IgD-negative memory B cell (primary cell): ENCODE data around the gene FGF19. TPM values are rescaled to one million over a fixed set of nuclear protein-coding genes. Genes with fewer than 3 reads are reported as not detected.

Experiments used
- H3K27ac Mint-ChIP-seq, 3 donors: one replicate each; pipeline ENCODE4 v1.8.0; 2020 to 2022; ENCODE audit warnings: mild to moderate bottlenecking in 3 of 3, mixed read lengths in 3 of 3, moderate library complexity in 1 of 3
- H3K27me3 Mint-ChIP-seq: one replicate; pipeline ENCODE4 v1.8.0; 2021; ENCODE audit warnings: mixed read lengths
- H3K36me3 Mint-ChIP-seq: one replicate; pipeline ENCODE4 v1.8.0; 2020; ENCODE audit warnings: mild to moderate bottlenecking, mixed read lengths
- H3K4me1 Mint-ChIP-seq, 3 donors: one replicate each; pipeline ENCODE4 v1.8.0; 2020 to 2022; ENCODE audit warnings: mixed read lengths in 3 of 3, mild to moderate bottlenecking in 1 of 3
- H3K4me3 Mint-ChIP-seq, 4 donors: one replicate each; pipeline ENCODE4 v1.8.0; 2020 to 2022; ENCODE audit warnings: mild to moderate bottlenecking in 4 of 4, mixed read lengths in 4 of 4, moderate library complexity in 3 of 4
- H3K9me3 Mint-ChIP-seq, 3 donors: one replicate each; pipeline ENCODE4 v1.8.0; 2020 to 2021; ENCODE audit warnings: mixed read lengths in 3 of 3, mild to moderate bottlenecking in 1 of 3
- polyA plus RNA-seq: library from polyadenylated mRNA; unstranded; fragments of 300-500 nt; fragmentation: Illumina TruSeq; gene quantifications from one replicate; pipeline ENCODE4 v1.2.3, GENCODE V29; 2021

The FGF19 gene
- polyA plus RNA-seq: not detected

GRCh38 chr11:69703768-69704507, at the start of gene FGF19:
FGF19 (minus strand) TSS chr11:69704022; CDS start chr11:69703876, 146 bp downstream.
- Mint-ChIP-seq H3K9me3 (no peaks in the 10 kb centered on the region), H3K27ac (no peak within 1 kb of the TSS), H3K4me3 (peak within 1 kb of the TSS in 2 of 4 donors; percentile 12 to 47), H3K4me1 (peaks cover 3 to 8% (median 7%) of the 10 kb centered on the region in 3 donors), H3K36me3 (no peaks in the 10 kb centered on the region), H3K27me3 (peaks cover 44% of the 10 kb centered on the region)

DNA sequence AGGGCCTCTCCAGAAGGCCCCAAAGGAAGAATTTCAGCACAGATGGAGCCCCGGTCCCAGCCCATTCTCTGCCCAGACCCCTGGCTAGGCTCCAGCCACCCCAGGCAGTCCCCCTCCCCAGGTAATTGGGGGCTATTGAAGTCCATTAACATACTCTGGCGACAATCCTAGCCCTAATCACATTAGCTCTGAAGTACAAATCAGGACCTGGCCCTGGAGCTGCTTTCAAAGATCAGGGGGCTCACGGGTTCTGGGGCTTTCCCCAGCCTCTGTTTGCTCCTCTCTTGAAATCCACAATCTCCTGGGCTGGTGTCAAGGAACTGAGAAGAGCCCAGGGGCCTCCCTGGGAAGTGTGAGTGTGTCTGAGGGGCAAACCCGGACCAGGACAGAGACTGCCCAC, 49.1 kb upstream of the FGF19 start:
- Mint-ChIP-seq H3K4me3 (no peak overlapping the region), H3K27me3 (peaks cover 9% of the 10 kb centered on the region), H3K27ac (no peak overlapping the region), H3K36me3 (no peaks in the 10 kb centered on the region), H3K4me1 (no peaks in the 10 kb centered on the region), H3K9me3 (peaks cover 3 to 9% (median 4%) of the 10 kb centered on the region in 3 donors)

GRCh38 chr11:69750875-69751597, 47.2 kb upstream of the FGF19 start:
- Mint-ChIP-seq H3K9me3 (peaks cover 0 to 2% (median 0%) of the 10 kb centered on the region in 3 donors), H3K36me3 (no peaks in the 10 kb centered on the region), H3K4me3 (no peak overlapping the region), H3K27me3 (peaks cover 7% of the 10 kb centered on the region), H3K27ac (no peak overlapping the region), H3K4me1 (no peaks in the 10 kb centered on the region)

DNA sequence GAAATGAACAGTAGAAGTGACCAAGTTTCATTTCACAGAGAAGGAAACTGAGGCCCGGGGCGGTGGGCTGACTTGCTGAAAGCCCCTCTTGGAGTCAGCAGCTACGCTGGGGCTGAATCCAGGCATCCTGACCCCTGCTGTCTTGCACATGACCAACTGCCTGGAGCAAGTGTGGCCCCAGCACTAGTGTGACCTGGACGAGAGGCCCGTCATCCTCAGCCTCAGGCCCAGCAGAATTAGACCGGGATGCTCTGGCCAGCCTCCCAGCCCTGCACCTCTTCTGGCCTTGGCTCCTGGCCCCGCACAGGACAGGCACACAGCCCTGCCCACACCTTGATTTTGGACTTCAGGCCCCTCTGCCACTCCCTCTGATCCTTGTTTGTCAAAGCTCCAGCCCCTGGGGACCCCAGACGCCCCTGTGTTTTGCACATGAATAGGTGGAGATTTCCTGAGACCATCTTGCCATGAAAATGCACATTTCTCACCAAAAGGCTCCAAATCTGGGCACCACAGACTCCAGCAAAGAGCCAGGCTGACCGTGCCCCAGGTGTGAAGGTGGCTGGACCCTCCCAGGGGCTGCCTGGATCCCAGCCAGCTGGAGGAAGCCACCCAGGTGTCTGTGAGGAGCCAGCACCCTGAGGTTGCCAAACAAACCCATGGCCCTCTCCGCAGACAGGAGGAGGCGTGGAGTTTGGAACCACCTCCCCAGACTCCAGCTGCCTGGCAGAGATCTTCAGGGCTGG, 46.5 kb upstream of the FGF19 start:
- peaks cover 12% of the 10 kb centered on the region for H3K27me3 Mint-ChIP-seq
- no peak overlapping the region for H3K27ac Mint-ChIP-seq
- H3K4me1 Mint-ChIP-seq: no peaks in the 10 kb centered on the region
- H3K4me3 Mint-ChIP-seq: no peak overlapping the region
- no peaks in the 10 kb centered on the region for H3K9me3 Mint-ChIP-seq
- no peaks in the 10 kb centered on the region for H3K36me3 Mint-ChIP-seq

GRCh38 chr11:69748637-69749036, 44.8 kb upstream of the FGF19 start:
- Mint-ChIP-seq H3K4me1 (no peaks in the 10 kb centered on the region), H3K9me3 (no peaks in the 10 kb centered on the region)

GRCh38 chr11:69746752-69747742, 43.2 kb upstream of the FGF19 start:
- Mint-ChIP-seq H3K27me3 (peaks cover 14% of the 10 kb centered on the region), H3K36me3 (no peaks in the 10 kb centered on the region), H3K4me1 (no peaks in the 10 kb centered on the region), H3K27ac (peak overlapping the region in 1 of 3 donors; percentile 53), H3K4me3 (no peak overlapping the region), H3K9me3 (no peaks in the 10 kb centered on the region)

More at GRCh38 chr11:69748637-69749036, 44.8 kb upstream of the FGF19 start:
- Mint-ChIP-seq H3K4me3 (peak overlapping the region in 1 of 4 donors; percentile 50), H3K27ac (no peak overlapping the region), H3K27me3 (peaks cover 12% of the 10 kb centered on the region), H3K36me3 (no peaks in the 10 kb centered on the region)

DNA sequence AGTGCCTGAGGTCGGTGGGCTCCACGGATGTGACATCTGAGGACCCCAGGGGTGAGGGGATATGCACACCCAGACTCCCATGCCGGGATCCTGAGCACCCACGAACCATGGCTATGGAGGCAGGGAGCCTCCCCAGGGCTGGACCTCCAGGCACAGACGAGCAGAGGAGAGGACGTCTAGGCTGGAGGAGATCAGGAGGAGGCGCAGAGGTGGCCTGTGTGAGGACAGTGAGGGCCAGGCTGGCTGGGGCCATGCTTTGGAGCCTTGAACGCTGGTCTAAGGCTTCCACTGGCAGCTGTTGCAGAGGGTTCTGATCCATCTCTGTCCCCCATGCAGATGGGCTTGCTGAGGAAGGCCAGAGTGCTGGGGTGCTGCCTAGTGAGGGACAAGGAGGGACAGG, 42.3 kb upstream of the FGF19 start:
- Mint-ChIP-seq H3K9me3 (no peaks in the 10 kb centered on the region), H3K4me3 (no peak overlapping the region), H3K27ac (no peak overlapping the region), H3K4me1 (no peaks in the 10 kb centered on the region), H3K36me3 (no peaks in the 10 kb centered on the region), H3K27me3 (peaks cover 14% of the 10 kb centered on the region)

GRCh38 chr11:69745201-69745600, 41.4 kb upstream of the FGF19 start:
- no peaks in the 10 kb centered on the region for H3K9me3 Mint-ChIP-seq
- no peak overlapping the region for H3K27ac Mint-ChIP-seq

DNA sequence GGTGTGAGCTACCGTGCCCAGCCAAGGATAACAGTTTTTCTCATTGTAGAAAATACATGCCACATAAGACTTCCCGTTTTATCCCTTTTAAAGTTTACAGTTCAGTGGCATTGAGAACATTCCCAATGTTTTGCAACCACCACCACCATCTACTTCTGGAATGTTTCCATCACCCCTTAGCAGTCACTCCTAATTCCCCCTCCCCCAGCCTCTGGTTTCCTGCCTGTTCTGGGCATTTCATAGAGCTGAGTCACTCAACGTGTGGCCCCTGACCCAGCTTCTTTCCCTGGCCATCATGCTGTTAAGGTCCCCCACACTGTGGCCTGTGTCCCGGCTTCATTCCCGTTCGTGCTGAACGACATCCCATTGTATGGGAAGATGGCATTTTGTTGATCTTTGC, 40.6 kb upstream of the FGF19 start:
- Mint-ChIP-seq H3K27ac (no peak overlapping the region), H3K4me1 (no peaks in the 10 kb centered on the region), H3K36me3 (no peaks in the 10 kb centered on the region), H3K4me3 (no peak overlapping the region), H3K27me3 (peaks cover 15% of the 10 kb centered on the region), H3K9me3 (peaks cover 0 to 2% (median 0%) of the 10 kb centered on the region in 3 donors)

More at GRCh38 chr11:69745201-69745600, 41.4 kb upstream of the FGF19 start:
- Mint-ChIP-seq H3K36me3 (no peaks in the 10 kb centered on the region), H3K4me1 (no peaks in the 10 kb centered on the region), H3K4me3 (no peak overlapping the region), H3K27me3 (peaks cover 14% of the 10 kb centered on the region)

DNA sequence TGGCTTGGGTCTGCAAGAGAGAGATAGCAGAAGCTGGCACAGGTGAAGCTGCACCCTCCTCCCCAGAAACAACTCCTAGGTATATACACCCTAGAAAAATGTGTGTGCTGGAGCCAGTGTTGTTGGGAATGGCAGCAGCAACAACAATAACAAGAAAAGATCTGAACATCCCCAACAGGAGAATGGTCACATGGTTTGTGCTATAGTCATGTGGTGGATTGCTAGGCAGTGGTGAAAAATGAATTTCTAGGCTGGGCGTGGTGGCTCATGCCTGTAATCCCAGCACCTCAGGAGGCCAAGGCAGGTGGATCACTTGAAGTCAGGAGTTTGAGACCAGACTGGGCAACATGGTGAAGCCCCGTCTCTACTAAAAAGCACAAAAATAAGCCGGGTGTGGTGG, 31.0 kb upstream of the FGF19 start:
- Mint-ChIP-seq H3K4me1 (no peaks in the 10 kb centered on the region), H3K27ac (no peak overlapping the region), H3K9me3 (peaks cover 2 to 15% (median 4%) of the 10 kb centered on the region in 3 donors), H3K27me3 (peaks cover 3% of the 10 kb centered on the region), H3K36me3 (no peaks in the 10 kb centered on the region), H3K4me3 (no peak overlapping the region)

DNA sequence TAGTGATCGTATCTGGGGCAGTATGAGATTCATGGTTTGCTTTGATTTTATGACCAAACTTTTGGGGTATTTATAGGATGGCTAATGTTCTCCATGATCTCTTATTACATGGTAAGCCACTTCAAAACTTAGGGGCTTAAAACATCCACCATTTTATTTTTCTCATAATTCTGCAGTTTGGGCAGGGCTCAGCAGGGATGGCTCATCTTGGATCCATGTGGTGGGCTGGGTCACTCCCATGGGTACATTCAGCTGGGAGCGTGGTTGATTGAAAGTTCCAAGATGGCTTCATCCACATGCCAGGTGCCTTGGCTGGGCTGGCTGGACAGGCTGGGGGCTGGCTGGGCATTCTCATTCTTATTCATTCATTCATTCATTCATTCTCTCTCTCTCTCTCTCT, 30.5 kb upstream of the FGF19 start:
- Mint-ChIP-seq H3K27me3 (peaks cover 6% of the 10 kb centered on the region), H3K27ac (no peak overlapping the region), H3K4me1 (no peaks in the 10 kb centered on the region), H3K9me3 (peaks cover 2 to 13% (median 4%) of the 10 kb centered on the region in 3 donors), H3K4me3 (no peak overlapping the region), H3K36me3 (no peaks in the 10 kb centered on the region)

DNA sequence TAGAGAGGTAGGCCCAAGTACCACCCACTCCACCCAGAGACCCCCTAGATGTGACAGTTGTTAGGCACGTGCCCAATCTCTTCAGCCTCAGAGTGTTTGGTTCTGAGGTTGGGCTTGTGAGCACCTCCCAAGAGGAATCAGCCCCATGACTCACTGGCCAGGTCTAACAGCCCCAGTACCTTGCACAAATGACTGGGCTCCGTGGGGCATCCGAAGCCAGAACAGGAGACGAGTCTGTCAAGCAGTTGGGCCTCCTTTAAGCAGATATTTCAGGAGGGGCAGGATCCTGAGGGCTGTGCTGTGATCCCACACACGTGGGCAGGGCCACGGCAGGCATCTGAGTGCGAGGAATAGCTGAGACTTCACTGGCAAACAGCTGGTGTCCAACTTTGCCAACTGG, 29.1 kb upstream of the FGF19 start:
- Mint-ChIP-seq H3K9me3 (peaks cover 2 to 13% (median 4%) of the 10 kb centered on the region in 3 donors), H3K4me3 (no peak overlapping the region), H3K4me1 (no peaks in the 10 kb centered on the region), H3K27ac (no peak overlapping the region), H3K36me3 (no peaks in the 10 kb centered on the region), H3K27me3 (peaks cover 14% of the 10 kb centered on the region)

DNA sequence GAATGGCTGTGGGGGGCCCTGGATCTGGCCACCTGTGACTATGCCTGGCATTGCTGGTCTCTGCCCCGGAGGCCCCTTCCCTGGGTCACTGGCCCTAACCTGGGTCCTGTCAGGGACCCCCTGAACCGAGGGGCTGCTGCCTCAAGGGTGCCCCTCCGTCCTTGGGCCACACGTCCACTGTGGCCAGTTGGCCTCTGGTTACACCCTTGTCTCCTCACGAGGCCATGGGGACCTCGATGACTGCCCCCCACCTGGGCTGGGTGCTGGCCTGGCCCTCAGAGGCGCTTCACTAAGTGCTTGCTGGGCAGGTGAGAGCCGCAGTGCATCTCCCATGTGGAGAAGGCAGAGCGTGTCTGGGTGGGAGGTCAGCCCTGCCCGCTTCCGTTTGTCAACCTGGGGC, 27.3 kb upstream of the FGF19 start:
- H3K27me3 Mint-ChIP-seq: peaks cover 24% of the 10 kb centered on the region
- H3K4me1 Mint-ChIP-seq: no peaks in the 10 kb centered on the region
- no peak overlapping the region for H3K4me3 Mint-ChIP-seq
- peaks cover 0 to 8% (median 0%) of the 10 kb centered on the region in 3 donors for H3K9me3 Mint-ChIP-seq
- H3K36me3 Mint-ChIP-seq: no peaks in the 10 kb centered on the region
- no peak overlapping the region for H3K27ac Mint-ChIP-seq

DNA sequence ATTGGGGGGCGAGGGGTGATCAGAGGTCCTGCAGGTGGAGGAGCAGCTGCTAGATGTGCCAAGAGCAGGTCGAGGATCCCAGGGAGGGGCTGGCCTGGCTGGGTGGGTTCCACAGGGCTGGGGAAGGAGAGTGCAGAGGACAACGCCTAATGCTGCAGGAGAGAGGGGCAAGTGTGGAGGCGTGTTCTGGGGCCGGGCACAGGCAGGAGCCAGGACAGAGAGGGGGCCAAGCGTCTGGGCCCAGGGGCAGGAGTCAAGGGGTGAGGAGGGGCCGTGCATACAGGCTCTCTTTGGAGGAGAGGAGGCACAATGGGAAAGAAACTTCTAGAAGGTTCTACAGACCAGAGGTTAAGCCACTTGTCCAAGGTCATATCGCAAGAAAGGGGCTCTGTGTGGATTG, 26.7 kb upstream of the FGF19 start:
- no peaks in the 10 kb centered on the region for H3K4me1 Mint-ChIP-seq
- peaks cover 25% of the 10 kb centered on the region for H3K27me3 Mint-ChIP-seq
- no peaks in the 10 kb centered on the region for H3K36me3 Mint-ChIP-seq
- H3K9me3 Mint-ChIP-seq: peaks cover 0 to 8% (median 0%) of the 10 kb centered on the region in 3 donors
- no peak overlapping the region for H3K27ac Mint-ChIP-seq
- H3K4me3 Mint-ChIP-seq: no peak overlapping the region
